PC-9 (cell line): Measurements from ENCODE around the gene HDAC10.

Experiments
- EZH2 ChIP-seq: fragments of 200-600 bp; sonication (generic); IDR thresholded peaks from 2 replicates; pipeline ENCODE4 v1.8.0; 2017; ENCODE audit warnings: antibody characterized with exemption, low read depth
- TF ChIP-seq, protein P1 (sequence below): fragments of 200-600 bp; sonication (generic); conservative IDR thresholded peaks from 2 replicates; pipeline ENCODE4 v1.6.1; 2017; ENCODE audit warnings: mixed run types, antibody characterized with exemption, mild to moderate bottlenecking, moderate library complexity

DNA sequence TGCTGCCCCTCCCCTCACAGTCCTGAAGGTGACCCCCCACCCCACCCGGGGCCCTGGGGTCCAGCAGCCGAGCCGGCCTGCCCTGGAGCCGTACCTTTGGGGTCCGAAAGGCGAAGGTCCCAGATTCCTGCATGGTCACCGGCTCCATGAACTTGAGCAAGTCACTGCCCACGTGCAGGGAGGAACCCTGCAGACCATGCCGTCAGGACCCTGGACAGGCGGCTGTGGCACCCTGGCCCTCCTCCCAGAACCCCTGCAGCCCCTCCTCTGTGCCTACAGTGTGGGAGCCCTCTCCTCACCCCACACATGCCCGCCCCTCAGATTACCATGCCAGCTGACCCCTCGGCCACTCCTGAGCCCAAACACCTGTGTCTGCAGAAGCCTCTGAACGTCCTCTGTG lies 33.4 kb upstream of the HDAC10 start:
- TF ChIP-seq, protein P1, sequence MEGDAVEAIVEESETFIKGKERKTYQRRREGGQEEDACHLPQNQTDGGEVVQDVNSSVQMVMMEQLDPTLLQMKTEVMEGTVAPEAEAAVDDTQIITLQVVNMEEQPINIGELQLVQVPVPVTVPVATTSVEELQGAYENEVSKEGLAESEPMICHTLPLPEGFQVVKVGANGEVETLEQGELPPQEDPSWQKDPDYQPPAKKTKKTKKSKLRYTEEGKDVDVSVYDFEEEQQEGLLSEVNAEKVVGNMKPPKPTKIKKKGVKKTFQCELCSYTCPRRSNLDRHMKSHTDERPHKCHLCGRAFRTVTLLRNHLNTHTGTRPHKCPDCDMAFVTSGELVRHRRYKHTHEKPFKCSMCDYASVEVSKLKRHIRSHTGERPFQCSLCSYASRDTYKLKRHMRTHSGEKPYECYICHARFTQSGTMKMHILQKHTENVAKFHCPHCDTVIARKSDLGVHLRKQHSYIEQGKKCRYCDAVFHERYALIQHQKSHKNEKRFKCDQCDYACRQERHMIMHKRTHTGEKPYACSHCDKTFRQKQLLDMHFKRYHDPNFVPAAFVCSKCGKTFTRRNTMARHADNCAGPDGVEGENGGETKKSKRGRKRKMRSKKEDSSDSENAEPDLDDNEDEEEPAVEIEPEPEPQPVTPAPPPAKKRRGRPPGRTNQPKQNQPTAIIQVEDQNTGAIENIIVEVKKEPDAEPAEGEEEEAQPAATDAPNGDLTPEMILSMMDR = no peak
- no peak for TF ChIP-seq EZH2
